Thyroid gland (tissue), 4 donors: Measurements from ENCODE around the gene SZT2.

Source experiments
- POLR2A ChIP-seq, 2 donors: fragments of 450-650 bp; IDR thresholded peaks; one replicate each; pipeline ENCODE4 v1.6.1; 2017; ENCODE audit warnings: antibody characterized with exemption in 2 of 2, mild to moderate bottlenecking in 2 of 2, moderate library complexity in 1 of 2
- TF ChIP-seq, protein P1 (sequence below), 6 experiments: fragments of 200-600 bp in 3 of 6; fragments of 450-650 bp in 3 of 6; sonication (generic) in 3 of 6; IDR thresholded peaks; one replicate each; pipeline ENCODE4 v1.5.1; 2016 to 2019; ENCODE audit warnings: antibody characterized with exemption in 6 of 6, mild to moderate bottlenecking in 2 of 6, inconsistent platforms in 1 of 6, moderate library complexity in 1 of 6

- TF ChIP-seq, protein P1, sequence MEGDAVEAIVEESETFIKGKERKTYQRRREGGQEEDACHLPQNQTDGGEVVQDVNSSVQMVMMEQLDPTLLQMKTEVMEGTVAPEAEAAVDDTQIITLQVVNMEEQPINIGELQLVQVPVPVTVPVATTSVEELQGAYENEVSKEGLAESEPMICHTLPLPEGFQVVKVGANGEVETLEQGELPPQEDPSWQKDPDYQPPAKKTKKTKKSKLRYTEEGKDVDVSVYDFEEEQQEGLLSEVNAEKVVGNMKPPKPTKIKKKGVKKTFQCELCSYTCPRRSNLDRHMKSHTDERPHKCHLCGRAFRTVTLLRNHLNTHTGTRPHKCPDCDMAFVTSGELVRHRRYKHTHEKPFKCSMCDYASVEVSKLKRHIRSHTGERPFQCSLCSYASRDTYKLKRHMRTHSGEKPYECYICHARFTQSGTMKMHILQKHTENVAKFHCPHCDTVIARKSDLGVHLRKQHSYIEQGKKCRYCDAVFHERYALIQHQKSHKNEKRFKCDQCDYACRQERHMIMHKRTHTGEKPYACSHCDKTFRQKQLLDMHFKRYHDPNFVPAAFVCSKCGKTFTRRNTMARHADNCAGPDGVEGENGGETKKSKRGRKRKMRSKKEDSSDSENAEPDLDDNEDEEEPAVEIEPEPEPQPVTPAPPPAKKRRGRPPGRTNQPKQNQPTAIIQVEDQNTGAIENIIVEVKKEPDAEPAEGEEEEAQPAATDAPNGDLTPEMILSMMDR (IDR thresholded peaks at IDR 0.05) = peak in 3 of 6 experiments; percentile 21 to 39 (median 27)
- TF ChIP-seq POLR2A (IDR thresholded peaks at IDR 0.05) = peak; percentile 37 to 89
These were observed 21.6 kb upstream of the SZT2 start, which contains the start of gene ELOVL1 for GRCh38 chr1:43367904-43368645.
